NCI-H2196 (cell line): Measurements from ENCODE around the gene PCDHGC5.
A peak's percentile ranks its signal among the peaks of the same experiment; 100 is the strongest.

Experiments used
- DNase-seq: peaks from one replicate; lab custom pipeline; 2025; ENCODE audit not compliant: unreplicated experiment; lab: John Stamatoyannopoulos, UW

The PCDHGC5 gene

DNA sequence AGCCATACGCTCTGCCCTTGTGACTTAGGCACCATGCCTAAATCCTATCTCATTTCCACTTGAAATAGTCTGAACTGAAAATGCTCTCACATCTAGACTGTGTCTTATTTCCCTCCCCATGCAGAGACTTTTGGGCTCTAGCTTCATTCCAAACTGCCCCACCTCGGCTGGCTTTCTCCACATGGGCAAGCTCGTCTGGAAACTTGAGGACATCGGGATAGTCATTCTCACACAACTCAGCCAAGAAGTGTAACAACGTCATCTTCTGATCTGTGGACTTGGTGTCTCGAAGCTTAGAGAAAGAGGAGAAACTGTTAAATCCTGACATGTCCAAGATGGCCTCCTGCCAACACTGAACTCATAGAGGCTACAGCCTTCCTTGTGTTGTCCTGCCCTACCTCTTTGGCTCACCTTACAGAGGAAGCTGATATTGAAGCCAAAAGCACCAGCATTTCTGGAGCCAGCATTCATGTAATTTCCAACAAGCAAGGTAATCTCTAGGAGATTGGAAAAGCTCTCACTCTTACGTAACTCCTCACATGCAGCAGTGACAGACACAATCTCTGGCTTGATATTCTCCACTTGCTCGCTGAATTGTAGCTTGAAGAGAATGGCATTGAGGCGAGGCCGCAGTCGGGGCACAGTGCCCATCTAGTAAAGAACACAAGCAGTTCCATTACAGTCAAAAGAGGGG, 39.6 kb downstream of the PCDHGC5 start:
- peak; percentile 83 for DNase-seq

GRCh38 chr5:141529002-141529401, 40.1 kb downstream of the PCDHGC5 start:
- peak; percentile 45 for DNase-seq

DNA sequence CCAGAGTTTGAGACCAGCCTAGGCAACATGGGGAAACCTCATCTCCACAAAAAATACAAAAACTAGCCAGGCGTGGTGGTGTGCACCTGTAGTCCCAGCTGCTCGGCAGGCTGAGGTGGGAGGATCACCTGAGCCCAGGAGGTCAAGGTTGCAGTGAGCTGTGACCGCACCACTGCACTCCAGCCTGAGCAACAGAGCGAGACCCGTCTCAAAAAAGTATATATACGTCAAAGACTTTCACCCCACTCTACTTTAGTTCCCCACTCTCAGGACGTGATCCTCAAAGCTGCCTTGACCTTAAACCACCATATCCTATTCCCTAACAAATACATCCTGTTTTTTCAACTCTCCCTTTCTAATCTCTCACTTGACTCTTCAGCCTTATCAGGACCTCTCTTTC, 41.0 kb downstream of the PCDHGC5 start:
- no peak for DNase-seq

DNA sequence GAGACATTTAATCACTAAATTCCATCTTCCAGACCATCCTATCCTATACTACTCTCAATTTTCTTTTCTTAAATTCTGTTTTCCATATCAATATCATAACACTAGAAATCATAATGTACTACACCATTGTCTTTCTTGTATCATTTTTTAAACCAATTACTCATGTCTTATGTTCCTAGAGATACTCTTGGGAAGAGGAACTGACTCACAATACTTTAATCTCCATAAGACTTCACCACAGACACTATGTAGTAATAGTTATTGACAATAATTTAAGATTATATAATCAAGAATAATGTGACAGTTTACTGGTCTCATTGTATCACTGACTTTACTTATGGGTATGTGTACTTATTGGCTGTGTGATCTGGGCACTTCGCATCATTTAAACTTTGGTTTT, 43.8 kb downstream of the PCDHGC5 start:
- no peak for DNase-seq

- no peak for DNase-seq
Observed at GRCh38 chr5:141533897-141534296, 45.0 kb downstream of the PCDHGC5 start.

- no peak for DNase-seq
Observed at GRCh38 chr5:141534492-141535213, 45.8 kb downstream of the PCDHGC5 start.
